IPS DF 6.9 (cell line): ENCODE measurements around the gene ZIK1.
A peak's percentile ranks its signal among the peaks of the same experiment; 100 is the strongest.

Source experiments
- DNase-seq: peaks from one replicate; pipeline ENCODE4 v3.0.0-alpha.2; 2013; ENCODE audit warnings: low read depth, low spot score
- H3K27ac ChIP-seq: one replicate; pipeline ENCODE4 v1.5.1; 2013; ENCODE audit warnings: low read length, control low read depth
- H3K27me3 ChIP-seq: 2 replicates; pipeline ENCODE4 v1.6.1; 2013; ENCODE audit warnings: mild to moderate bottlenecking, low read length; ENCODE audit not compliant: control insufficient read depth, insufficient read depth
- H3K36me3 ChIP-seq: 2 replicates; pipeline ENCODE4 v1.6.1; 2013; ENCODE audit warnings: low read length; ENCODE audit not compliant: control insufficient read depth, insufficient read depth
- H3K4me1 ChIP-seq: 2 replicates; pipeline ENCODE4 v1.6.1; 2013; ENCODE audit warnings: low read length; ENCODE audit not compliant: control insufficient read depth, insufficient read depth
- H3K4me3 ChIP-seq: 2 replicates; pipeline ENCODE4 v1.5.1; 2013; ENCODE audit warnings: mild to moderate bottlenecking, low read length
- H3K9me3 ChIP-seq: 2 replicates; pipeline ENCODE4 v1.6.1; 2013; ENCODE audit warnings: low read length, inconsistent platforms; ENCODE audit not compliant: control insufficient read depth, insufficient read depth
- WGBS: extraction: QIAGEN DNeasy Blood & Tissue Kit; methylation state at CpG from one replicate; pipeline ENCODE4 v1.1.7; 2013; ENCODE audit warnings: mixed read lengths, missing lambda C conversion rate; ENCODE audit not compliant: insufficient read length, insufficient coverage; 5-methylcytosine and 5-hydroxymethylcytosine counted together

The ZIK1 gene

GRCh38 chr19:57611113-57611512 is 27.2 kb downstream of the ZIK1 start:
- no peaks in the 10 kb centered on the region; the same call in 1 of the 2 replicates for H3K4me1 ChIP-seq
- peaks cover 13% of the 10 kb centered on the region; the same call in 1 of the 2 replicates for H3K36me3 ChIP-seq
- H3K27me3 ChIP-seq = no peaks in the 10 kb centered on the region
- H3K4me3 ChIP-seq = no peak overlapping the region
- no CpG with 5 or more reads among the region's 4 CpGs for WGBS
- no peak for DNase-seq
- H3K9me3 ChIP-seq = peaks cover 2% of the 10 kb centered on the region
- H3K27ac ChIP-seq = no peak overlapping the region

- H3K9me3 ChIP-seq = peaks cover 10% of the 10 kb centered on the region
- no peaks in the 10 kb centered on the region for H3K27me3 ChIP-seq
- H3K27ac ChIP-seq = no peak within 1 kb of the TSS
- peaks cover 31% of the 10 kb centered on the region for H3K36me3 ChIP-seq
- DNase-seq = peak; percentile 89
- WGBS = no CpG with 5 or more reads among the region's 64 CpGs
- no peaks in the 10 kb centered on the region; the same call in 1 of the 2 replicates for H3K4me1 ChIP-seq
- peak within 1 kb of the TSS; percentile 87 for H3K4me3 ChIP-seq
Measured at GRCh38 chr19:57613941-57614743, 30.2 kb downstream of the ZIK1 start, which contains the start of gene ZNF134. TSS of gene ZNF134 (plus strand) at chr19:57614242. CDS start at chr19:57619469, 5,227 bp downstream.

- Histone ChIP-seq H3K27me3 (no peaks in the 10 kb centered on the region), H3K36me3 (peaks cover 44% of the 10 kb centered on the region), H3K9me3 (peaks cover 21% of the 10 kb centered on the region), H3K4me3 (no peak overlapping the region; the same call in 1 of the 2 replicates), H3K27ac (no peak overlapping the region), H3K4me1 (no peaks in the 10 kb centered on the region; the same call in 1 of the 2 replicates)
- no CpG with 5 or more reads among the region's 3 CpGs for WGBS
- no peak for DNase-seq
Measured at GRCh38 chr19:57615346-57615745, 31.4 kb downstream of the ZIK1 start.

GRCh38 chr19:57620673-57621348 is 36.9 kb downstream of the ZIK1 start:
- H3K4me3 ChIP-seq = no peak overlapping the region
- DNase-seq = no peak
- peaks cover 40% of the 10 kb centered on the region for H3K9me3 ChIP-seq
- H3K36me3 ChIP-seq = peaks cover 61% of the 10 kb centered on the region
- H3K27ac ChIP-seq = no peak overlapping the region
- no CpG with 5 or more reads among the region's 10 CpGs for WGBS
- H3K27me3 ChIP-seq = no peaks in the 10 kb centered on the region
- no peaks in the 10 kb centered on the region for H3K4me1 ChIP-seq

GRCh38 chr19:57623091-57623490 is 39.1 kb downstream of the ZIK1 start:
- Histone ChIP-seq H3K27ac (no peak overlapping the region), H3K9me3 (peaks cover 33% of the 10 kb centered on the region), H3K4me1 (no peaks in the 10 kb centered on the region), H3K4me3 (no peak overlapping the region), H3K27me3 (no peaks in the 10 kb centered on the region), H3K36me3 (peaks cover 42% of the 10 kb centered on the region)
- no peak for DNase-seq

- no peaks in the 10 kb centered on the region for H3K27me3 ChIP-seq
- no peaks in the 10 kb centered on the region for H3K9me3 ChIP-seq
- H3K4me3 ChIP-seq = peak within 1 kb of the TSS; percentile 81
- no CpG with 5 or more reads among the region's 59 CpGs for WGBS
- H3K27ac ChIP-seq = no peak within 1 kb of the TSS
- peak; percentile 91 for DNase-seq
- no peaks in the 10 kb centered on the region for H3K4me1 ChIP-seq
- H3K36me3 ChIP-seq = no peaks in the 10 kb centered on the region
Measured at GRCh38 chr19:57632987-57633831, 49.3 kb downstream of the ZIK1 start, which contains the start of gene ZNF211. TSS of gene ZNF211 (plus strand) at chr19:57633168. CDS start at chr19:57633347, 179 bp downstream.

GRCh38 chr19:57633832-57634131 is 49.8 kb downstream of the ZIK1 start:
- no peak overlapping the region for H3K27ac ChIP-seq
- no peak for DNase-seq
- H3K36me3 ChIP-seq = no peaks in the 10 kb centered on the region
- no peaks in the 10 kb centered on the region for H3K9me3 ChIP-seq
- H3K27me3 ChIP-seq = no peaks in the 10 kb centered on the region
- WGBS = no CpG with 5 or more reads among the region's 6 CpGs
- H3K4me3 ChIP-seq = peak overlapping the region; percentile 81; the same call in 1 of the 2 replicates
- H3K4me1 ChIP-seq = no peaks in the 10 kb centered on the region

- no peak overlapping the region for H3K4me3 ChIP-seq
- H3K27ac ChIP-seq = no peak overlapping the region
- no peaks in the 10 kb centered on the region for H3K27me3 ChIP-seq
- DNase-seq = no peak
- H3K4me1 ChIP-seq = no peaks in the 10 kb centered on the region
- no CpG with 5 or more reads among the region's 4 CpGs for WGBS
- H3K36me3 ChIP-seq = peaks cover 19% of the 10 kb centered on the region; the same call in 1 of the 2 replicates
- H3K9me3 ChIP-seq = 0 out of 2 replicates have a peak, but pooled peaks cover 2% of the 10 kb centered on the region
Measured at GRCh38 chr19:57637379-57637778, 53.4 kb downstream of the ZIK1 start.

GRCh38 chr19:57641715-57642234 is 57.8 kb downstream of the ZIK1 start:
- no peak for DNase-seq
- WGBS = no CpG with 5 or more reads among the region's 4 CpGs
- Histone ChIP-seq H3K9me3 (0 out of 2 replicates have a peak, but pooled peaks cover 2% of the 10 kb centered on the region), H3K36me3 (peaks cover 20% of the 10 kb centered on the region; the same call in 1 of the 2 replicates), H3K4me3 (no peak overlapping the region), H3K27ac (no peak overlapping the region), H3K27me3 (no peaks in the 10 kb centered on the region), H3K4me1 (no peaks in the 10 kb centered on the region)
